NK-92 (cell line): ENCODE data around the gene STX1A.
"Not testable (repeated sequence)": the region's sequence is repeated elsewhere in the genome, so short reads cannot be mapped to it uniquely, and the experiment has no call there.

Experiments
- DNase-seq: peaks from one replicate; lab custom pipeline; 2025; ENCODE audit not compliant: unreplicated experiment; lab: John Stamatoyannopoulos, UW

STX1A gene

DNA sequence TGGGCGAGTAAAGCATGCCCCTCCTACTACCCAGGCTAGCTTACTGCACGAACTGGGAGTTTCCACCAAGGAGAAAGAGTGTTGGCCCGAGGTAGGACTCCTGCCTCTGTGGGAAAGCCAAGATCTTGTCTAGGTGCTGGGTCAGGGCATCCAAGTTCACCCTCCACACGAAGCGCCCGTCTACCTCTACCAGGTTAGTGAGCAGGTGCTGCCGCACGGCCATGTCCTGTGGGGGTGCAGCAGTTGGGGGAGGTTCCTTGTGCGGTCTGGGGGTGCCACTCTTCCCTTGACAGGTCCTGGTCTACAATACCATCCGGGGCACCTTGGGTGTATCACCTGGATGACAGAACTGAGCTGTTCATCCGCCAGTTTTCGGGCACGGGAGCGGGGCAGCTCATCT, 17.4 kb upstream of the STX1A start:
- DNase-seq, result no peak

DNA sequence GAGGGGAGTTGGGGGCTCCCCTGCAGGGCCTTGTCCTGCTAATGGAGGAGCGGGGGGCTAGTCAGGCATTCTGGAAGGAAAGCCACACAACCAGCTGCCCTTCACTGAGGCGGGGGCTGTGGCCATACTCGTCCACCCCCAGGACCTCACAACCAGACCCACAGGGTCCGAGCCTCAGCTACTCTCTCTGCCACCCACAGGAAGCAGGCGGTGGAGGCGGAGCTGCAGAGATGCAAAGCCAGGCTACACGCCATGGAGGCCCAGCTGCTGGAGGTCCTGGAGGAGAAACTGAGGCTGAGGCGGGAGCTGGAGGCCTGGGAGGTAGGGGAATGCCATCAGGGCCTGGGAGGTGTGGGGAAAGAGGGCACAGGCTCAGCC, 16.0 kb upstream of the STX1A start:
- no peak for DNase-seq

DNA sequence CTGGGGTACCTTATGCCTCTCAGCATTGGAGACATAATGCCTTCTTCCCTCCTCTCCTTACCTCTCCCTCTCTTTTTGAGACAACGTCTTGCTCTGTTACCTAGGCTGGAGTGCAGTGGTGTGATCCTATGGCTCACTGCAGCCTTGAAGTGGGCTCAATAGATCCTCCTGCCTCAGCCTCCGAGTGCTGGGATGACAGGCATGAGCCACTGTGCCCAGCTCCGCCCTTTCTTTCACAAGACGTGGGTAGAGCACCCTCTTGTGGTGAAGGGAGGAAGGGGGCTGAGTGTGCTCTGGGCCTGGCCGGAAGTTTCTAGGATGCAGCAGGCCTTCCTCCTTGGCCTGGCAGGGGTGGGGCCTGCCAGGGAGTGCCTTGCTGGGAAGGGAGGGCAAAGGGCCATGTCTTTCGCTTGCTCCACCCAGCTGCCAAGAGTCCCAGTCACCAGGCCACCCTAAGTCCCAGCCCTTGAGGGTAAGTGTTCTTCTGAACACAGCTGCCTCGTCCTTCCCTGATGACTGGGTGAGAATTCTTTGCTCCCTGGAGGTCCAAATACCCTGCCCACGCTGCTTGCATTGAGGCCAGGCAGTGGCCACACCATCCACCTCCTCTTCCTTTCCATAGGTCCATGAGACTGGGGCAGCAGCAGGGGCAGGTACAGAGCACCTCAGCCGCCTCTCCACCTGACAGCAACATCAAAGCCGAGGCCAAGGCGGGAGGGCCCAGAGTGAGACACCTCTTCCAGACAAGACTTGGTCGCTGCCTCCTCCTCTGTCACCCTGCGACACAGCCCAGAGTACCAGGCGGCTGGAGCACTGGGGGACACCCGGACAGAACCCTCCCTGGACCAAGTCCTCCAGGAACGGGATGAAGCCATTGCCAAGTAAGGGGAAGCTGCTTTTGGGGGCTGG, 15.4 kb upstream of the STX1A start:
- DNase-seq, result no peak

DNA sequence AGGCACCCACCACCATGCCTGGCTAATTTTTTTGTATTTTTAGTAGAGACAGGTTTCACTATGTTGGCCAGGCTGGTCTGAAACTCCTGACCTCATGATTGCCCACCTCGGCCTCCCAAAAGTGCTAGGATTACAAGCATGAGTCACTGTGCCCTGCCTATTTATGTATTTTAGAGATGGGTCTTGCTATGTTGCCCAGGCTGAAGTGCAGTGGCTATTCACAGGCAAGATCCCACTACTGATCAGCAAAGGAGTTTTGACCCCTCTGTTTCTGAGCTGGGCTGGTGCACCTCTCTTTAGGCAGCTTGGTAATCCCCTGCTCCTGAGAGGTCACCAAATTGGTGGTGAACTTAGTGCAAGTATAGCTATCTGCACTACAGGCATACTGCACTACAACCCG, 12.9 kb upstream of the STX1A start:
- no peak for DNase-seq

DNA sequence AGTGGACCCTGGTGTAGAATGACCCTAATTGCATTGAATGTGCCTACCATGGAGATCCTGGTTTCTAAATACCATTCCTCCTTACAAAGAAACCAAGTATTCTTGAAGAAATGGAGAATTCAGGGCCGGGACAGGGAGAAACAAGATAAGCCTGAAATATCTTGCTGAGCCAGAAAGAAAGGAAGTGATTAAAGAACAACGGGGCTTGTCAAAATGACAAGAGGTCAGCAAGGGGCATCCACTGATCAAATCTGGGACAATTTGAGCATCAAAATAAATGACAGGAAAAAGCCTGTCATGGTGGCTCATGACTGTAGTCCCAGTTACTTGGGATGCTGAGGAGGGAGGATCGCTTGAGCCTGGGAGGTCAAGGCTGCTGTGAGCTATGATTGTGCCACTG, 11.0 kb upstream of the STX1A start:
- no peak for DNase-seq

DNA sequence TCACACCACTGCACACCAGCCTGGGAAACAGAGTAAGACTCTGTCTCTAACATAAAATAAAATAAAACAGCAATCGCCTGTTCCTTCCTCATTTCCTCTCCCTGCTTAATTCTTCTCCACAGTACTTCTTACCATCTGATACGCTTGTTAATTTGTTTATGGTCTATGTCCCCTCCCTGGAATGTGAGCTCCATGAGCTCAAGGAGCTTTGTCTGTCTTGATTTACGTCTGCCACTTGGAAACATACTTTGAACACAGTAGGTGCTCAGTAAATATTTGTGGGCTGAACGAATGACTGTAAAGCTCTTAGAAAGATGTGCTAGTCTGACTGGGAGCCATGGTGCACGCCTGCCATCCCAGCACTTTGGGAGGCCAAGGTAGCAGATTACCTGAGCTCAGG, 9.1 kb upstream of the STX1A start:
- no peak for DNase-seq

DNA sequence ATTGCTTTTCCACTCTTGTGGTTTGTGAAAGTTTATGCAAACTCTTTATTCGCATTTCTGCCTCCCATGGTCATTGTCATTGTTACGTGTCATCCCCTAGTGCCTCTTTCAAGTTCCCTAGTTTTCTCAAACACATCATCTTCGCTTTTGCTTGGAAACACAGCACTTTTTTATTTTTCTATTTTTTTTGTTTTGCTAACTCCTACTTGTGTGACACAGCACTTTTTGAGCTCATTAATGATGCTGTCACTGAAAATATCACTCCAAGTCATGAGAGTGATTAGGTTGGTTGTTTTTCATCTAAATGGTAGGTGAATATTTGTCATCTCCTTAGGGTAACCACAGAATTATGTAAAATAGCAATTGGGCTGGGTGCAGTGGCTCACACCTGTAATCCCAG, 8.5 kb upstream of the STX1A start:
- DNase-seq, result no peak

DNA sequence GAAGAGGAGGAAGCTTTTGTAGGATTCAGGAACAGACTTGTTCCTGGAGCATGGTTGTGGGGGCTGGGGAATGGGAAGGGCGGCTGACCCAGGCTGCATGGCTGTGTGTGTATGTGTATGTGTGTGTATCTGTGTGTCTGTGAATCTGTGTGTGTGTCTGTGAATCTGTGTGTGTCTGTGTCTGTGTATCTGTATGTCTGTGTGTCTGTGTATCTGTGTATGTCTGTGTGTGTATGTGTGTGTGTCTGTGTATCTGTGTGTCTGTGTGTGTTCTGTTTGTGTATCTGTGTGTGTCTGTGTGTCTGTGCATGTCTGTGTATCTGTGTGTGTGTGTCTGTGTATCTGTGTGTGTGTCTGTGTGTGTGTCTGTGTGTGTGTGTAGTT, 6.6 kb upstream of the STX1A start:
- no peak for DNase-seq

DNA sequence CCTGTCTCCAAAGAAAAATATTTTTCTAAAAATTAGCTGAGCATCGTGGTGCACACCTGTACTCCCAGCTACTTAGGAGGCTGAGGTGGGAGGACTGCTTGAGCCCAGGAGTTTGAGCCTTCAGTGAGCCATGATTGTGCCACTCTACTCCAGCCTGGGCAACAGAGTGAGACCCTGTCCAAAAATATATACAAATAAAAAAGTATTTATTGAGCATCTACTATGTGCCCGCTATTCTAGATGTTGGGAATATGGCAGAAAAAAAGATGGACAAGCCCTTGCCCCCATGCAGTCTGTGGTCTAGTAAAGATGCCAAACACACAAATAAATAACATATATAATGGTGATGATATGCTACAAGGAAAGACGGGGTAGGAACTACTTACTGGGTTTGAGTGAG, 4.3 kb upstream of the STX1A start:
- no peak for DNase-seq

DNA sequence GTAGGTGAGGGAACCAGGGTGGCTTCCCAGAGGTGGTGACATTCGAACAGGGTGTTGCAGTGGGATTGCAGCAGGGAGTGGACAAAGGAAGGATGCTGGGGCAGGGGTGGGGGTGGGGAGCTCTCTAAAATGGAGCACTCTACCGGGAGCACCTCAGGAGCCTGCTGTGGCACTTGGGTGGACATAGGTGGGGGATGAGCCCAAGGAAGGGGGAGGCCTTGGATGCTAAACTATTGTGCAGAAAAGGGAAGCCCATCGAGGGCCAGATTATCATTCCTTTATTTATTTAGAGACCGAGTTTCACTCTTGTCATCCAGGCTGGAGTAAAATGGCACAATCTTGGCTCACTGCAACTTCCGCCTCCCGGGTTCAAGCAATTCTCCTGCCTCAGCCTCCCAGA, 3.3 kb upstream of the STX1A start:
- DNase-seq, result no peak

DNA sequence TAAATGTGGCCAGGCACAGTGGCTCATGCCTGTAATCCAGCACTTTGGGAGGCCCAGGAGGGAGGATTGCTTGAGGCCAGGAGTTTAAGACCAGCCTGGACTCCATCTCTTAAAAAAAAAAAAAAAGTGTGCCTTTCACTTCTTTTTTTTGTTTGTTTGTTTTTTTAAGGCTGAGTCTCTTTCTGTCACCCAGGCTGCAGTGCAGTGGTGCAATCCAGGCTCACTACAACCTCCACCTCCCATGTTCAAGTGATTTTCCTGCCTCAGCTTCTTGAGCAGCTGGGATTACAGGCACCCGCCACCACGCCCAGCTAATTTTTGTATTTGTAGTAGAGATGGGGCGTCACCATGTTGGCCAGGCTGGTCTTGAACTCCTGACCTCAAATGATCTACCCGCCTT, 2.7 kb upstream of the STX1A start:
- DNase-seq, result not testable (repeated sequence)

DNA sequence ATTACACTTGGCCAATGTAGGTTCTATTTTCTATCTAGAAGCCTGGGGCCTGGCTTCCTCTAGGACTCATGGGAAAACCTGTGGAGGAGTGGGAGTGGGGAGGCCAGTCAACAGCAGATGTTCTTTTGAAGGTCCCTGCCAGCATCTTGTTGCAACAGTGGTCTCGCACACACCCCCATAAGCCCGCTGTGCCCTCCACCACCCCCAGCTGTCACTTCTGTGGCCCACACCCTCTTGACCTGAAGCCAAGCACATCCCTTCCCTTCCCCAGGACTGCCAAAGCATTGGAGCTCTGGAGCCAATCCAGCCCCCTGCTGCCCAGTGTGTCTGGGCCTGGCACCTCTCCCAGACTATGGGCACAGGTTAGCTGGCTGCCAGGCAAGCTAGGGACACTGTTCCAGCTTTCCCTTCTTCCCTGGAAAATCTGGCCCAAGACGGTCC, 1.9 kb upstream of the STX1A start:
- no peak for DNase-seq

DNA sequence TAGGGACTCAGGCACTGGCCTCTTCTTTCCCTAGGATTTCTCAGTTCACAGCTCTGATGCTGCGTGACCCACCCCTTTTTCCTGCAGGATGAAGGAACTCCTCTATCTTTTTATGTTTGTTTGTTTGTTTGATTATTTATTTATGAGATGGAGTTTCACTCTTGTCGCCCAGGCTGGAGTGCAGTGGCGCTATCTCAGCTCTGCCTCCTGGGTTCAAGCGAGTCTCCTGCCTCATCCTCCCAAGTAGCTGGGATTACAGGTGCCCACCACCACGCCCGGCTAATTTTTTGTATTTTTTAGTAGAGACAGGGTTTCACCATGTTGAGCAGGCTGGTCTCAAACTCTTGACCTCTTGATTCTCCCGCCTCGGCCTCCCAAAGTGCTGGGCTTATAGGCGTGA, 974 bp upstream of the STX1A start:
- not testable (repeated sequence) for DNase-seq

DNA sequence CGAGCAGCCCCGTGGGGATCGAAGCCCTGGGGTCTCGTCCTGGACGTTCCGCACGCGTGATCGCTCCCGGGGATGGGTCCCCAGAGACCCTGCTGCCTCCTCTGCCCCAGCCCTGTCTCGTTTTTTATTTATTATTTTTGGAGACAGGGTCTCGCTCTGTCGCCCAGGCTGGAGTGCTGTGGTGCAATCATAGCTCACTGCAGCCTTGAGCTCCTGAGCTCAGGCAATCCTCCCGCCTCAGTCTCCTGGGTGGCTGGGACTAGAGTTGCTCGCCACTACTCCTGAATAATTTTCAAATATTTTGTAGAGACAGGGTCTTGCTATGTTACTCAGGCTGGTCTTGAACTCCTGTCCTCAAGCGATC, 319 bp upstream of the STX1A start:
- no peak for DNase-seq

DNA sequence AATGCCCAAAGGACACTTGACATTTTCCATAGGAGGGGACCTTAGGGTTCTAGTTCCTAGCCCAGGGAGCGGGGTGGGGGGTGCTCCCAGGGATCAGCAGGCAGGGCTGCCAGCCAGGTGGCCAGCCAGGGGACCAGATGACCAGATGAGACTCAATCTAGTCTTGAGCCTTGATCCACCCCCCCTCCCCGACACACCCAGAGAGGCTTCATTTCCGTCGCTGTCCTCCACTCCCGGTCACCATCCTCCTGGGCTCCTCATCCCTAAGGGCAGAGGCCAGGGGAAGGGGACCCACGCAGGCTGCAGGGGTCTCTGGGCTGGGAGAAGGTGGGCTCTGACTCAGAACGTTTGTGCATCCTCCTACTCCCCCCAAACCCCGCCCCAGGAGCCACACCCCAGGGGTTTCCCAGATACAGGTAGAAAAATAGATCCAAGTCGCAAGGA, 1.0 kb downstream of the STX1A start:
- no peak for DNase-seq

DNA sequence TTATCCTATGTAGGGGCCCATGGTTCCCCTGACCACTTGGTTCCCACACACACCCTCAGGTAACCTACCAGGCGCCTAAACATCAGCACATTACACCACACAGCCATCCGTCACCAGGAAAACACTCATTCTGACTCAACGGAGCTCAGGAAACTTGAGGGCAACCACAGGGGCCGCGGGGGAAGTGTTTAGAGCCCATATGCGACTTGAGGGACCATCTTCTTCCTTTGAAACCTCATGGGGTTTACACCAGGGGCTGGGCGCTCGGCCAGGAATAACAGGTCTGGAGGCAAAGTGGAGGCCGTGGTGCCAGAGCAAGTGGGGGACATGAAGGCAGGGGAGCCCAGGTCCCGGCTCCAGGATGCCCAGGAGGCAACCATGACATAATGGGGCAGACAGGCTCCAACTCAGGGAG, 1.5 kb downstream of the STX1A start:
- DNase-seq, result no peak

DNA sequence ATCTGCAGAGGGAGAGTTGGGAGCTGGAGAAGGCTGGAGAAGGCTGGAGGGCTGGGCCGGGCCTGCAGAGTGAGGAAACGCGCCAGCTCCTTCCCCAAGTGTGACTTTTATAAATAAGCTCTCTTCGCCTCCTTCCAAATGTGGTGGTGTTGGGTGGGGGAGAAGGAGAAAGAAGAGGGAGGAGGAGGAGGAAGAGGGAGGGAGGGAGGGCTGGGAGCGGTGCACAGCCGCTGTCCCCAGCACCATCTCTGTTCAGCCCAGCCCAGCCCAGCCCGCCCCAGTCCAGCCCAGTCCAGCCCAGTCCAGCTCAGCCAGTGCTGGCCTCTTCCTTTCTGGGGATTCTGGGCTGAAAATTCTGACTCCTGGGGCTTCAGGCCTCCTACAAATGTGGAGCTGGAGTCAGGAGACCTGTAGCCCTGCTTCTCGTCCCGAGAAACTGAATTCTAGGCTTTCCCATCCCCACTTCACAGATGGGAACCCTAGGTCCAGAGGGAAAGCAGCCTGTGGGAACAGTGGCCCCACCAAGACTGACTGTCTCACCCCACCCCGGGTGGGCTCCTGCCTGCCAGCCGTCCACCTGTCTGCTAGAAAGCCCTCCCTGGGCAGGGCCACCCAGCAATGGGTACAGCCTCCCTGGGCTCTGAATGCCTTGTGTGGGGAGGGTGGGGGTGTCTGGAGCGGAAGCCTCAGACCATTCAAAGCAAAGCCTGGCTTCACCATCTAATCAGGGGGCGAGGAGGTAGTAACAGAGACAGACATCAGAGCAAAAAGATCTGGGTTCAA, 2.3 kb downstream of the STX1A start:
- DNase-seq, result no peak

DNA sequence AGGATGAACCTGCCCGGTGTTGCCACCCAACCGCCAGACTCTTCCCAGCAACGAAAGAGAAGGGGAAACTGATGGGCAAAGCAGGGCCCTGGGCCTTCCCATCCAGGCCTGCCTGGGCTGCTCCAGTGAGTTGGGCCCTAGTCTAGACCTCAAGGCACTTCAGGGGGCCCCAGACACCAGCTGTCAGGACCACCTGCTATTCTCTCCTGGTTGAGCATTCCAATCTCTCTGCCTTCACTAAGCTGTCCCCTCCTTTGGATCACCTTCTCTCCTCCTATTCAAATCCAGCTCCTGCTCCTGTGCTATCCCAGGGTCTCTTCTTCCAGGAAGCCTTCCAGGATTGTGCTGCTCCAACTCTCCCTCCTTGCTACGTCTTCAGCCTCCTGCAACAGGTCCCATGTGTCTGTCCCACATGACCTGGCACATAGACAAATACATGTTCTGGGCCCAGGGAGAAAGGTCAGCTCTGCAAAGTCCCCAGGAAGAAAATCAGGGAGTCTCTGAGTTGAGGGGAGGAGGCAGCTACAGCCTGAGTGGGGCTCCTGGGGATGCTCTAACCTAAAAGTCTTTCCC, 3.1 kb downstream of the STX1A start:
- DNase-seq, result no peak

DNA sequence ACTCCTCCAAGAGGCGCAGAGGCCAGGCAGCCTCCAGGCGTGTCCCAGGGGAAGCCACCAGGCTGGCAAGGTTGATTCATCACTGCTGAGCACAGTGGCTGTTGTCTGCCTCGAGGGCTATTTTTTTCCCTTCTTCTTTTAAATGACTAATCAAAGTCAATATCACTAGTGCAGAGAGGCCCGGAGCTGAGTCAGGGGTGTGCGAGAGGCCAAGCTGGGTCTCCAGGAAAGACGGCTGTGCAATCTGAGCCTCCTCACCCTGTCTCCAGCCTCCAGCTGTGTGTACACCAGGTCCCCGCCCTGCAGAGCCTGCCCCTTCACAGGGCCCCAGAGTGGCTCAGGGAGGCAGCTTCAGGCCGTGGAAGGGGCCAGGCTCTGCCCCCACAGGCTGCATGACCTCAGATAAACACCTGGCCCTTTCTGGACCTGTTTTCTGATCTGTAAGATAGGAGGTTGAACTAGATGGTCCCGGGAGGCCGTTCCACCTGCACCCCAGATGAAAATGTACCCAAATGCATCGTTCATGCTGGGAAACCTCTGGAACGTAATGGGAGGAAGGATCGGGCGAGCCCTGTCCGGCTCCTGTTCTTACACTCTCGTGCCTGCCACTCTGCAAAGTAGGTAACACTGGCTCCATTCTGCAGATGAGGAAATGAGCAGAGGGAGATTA, 3.7 kb downstream of the STX1A start:
- DNase-seq, result no peak

DNA sequence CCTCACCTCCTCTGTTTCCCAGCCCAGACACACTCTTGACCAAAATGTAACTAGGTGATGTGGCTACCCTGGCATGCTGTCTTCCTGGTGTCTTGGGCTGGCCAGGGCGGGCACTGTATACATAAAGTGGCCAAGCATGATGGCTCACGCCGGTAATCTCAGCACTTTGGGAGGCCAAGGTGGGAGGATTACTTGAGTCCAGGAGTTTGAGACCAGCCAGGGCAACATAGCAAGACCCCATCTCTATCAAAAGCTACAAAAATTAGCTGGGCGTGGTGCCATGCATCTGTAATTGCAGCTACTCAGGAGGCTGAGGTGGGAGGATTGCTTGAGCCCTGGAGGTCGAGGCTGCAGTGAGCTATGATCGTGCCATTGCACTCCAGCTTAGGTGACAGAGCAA, 6.2 kb downstream of the STX1A start:
- DNase-seq, result not testable (repeated sequence)

DNA sequence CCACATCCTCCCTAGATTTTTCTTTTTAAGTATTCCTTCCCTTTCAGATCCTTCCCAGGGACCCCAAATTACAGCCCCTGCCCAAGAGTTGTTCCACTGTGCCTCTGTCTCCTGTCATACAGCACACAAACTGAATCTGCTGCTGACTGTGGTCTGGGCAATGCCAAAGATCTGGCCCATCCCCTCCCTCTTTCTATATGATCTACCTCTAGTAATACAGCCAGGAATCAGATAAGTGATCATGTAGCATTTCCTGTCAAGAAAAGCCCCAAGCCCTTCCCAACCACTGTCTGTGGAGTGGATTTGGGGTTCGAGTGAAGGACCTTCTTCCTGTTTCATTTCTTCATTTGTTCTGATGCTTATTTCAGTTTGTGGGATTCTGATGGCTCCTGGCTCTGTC, 6.7 kb downstream of the STX1A start:
- DNase-seq, result no peak
